Heart left ventricle (tissue), 13 donors: ENCODE measurements around the gene TAF1B.

Source experiments
- CTCF ChIP-seq, 12 donors: fragments of 200-600 bp; sonication (generic) in 4 of 12; IDR thresholded peaks; one replicate each; pipeline versions ENCODE4 v1.5.0 to v1.8.0; 2018 to 2022; ENCODE audit warnings: antibody characterized with exemption in 12 of 12, mild to moderate bottlenecking in 5 of 12
- POLR2A ChIP-seq, 2 donors: fragments of 450-650 bp; IDR thresholded peaks; one replicate each; pipeline ENCODE4 v1.6.1; 2017; ENCODE audit warnings: antibody characterized with exemption in 2 of 2, mild to moderate bottlenecking in 2 of 2, moderate library complexity in 2 of 2
- donor health status: ischemic (EF 13 %, LVEDD 7.1; RV severe dilation, severe dysfunction).
- donor health status: DM: no; HTN: yes; CAD: no.
- donor health status: DM: no; HTN: no; CAD: no.
- donor health status: ischemic (EF 25% LVEDD 6.9; RV normal size, moderate dysfunction).
- donor health status: ischemic (EF 25% LVEDD 5.7; RV mildly dilated, moderate dysfunction).
- donor health status: ischemic (EF 35%, LVEDD 5.7; RV mildly dilated, moderate dysfunction).
- donor health status: nonischemic (EF 11% LVEDD 7.7; RV severe dilation, severe dysfunction).
- donor health status: DM: yes; HTN: yes; CAD: no.
- donor health status: PGD.
- donor health status: ischemic (EF 29% LVEDD 5.4; RV normal size, mild dysfunction).
- donor health status: nonischemic (EF 23%, LVEDD 6.1; RV moderate dilation, normal function).

GRCh38 chr2:9852881-9853280, 9.6 kb downstream of the TAF1B start:
- TF ChIP-seq POLR2A (IDR thresholded peaks at IDR 0.05) (no peak), CTCF (IDR thresholded peaks at IDR 0.05) (no peak)
